Mammary epithelial cell (primary cell): ENCODE data around the gene RTN4RL1.

Experiments
- EZH2 ChIP-seq: IDR thresholded peaks from 2 replicates; pipeline ENCODE4 v1.6.1; 2012; ENCODE audit warnings: low read length, inconsistent platforms, borderline replicate concordance
- TF ChIP-seq, protein P1 (sequence below), 2 donors: IDR thresholded peaks in 1 of 2; conservative IDR thresholded peaks in 1 of 2; 2 replicates each; pipeline ENCODE4 v1.5.1; 2011 to 2012; ENCODE audit warnings: inconsistent platforms in 2 of 2, low read length in 2 of 2, mild to moderate bottlenecking in 2 of 2, control low read depth in 1 of 2, low read depth in 1 of 2; ENCODE audit not compliant: insufficient read depth in 1 of 2; ENCODE audit errors: extremely low read depth in 1 of 2

GRCh38 chr17:2019723-2020122, 5.4 kb downstream of the RTN4RL1 start:
- TF ChIP-seq, protein P1, sequence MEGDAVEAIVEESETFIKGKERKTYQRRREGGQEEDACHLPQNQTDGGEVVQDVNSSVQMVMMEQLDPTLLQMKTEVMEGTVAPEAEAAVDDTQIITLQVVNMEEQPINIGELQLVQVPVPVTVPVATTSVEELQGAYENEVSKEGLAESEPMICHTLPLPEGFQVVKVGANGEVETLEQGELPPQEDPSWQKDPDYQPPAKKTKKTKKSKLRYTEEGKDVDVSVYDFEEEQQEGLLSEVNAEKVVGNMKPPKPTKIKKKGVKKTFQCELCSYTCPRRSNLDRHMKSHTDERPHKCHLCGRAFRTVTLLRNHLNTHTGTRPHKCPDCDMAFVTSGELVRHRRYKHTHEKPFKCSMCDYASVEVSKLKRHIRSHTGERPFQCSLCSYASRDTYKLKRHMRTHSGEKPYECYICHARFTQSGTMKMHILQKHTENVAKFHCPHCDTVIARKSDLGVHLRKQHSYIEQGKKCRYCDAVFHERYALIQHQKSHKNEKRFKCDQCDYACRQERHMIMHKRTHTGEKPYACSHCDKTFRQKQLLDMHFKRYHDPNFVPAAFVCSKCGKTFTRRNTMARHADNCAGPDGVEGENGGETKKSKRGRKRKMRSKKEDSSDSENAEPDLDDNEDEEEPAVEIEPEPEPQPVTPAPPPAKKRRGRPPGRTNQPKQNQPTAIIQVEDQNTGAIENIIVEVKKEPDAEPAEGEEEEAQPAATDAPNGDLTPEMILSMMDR (conservative IDR thresholded peaks at IDR 0.05 in 1 of 2, IDR thresholded peaks at IDR 0.05 in 1 of 2; ENCODE audit: extremely low read depth in 1 of 2, insufficient read depth in 1 of 2, low read depth in 1 of 2, low read length in 2 of 2) = no peak
- no peak for TF ChIP-seq EZH2
